HepG2 (cell line): ENCODE results near the gene SPPL3. TPM values are rescaled to one million over a fixed set of nuclear protein-coding genes. Genes with fewer than 3 reads are reported as not detected.

Experiments used
- ATAC-seq: fragments of 200-7000 bp; cut with Tn5 transposase; 3 replicates; pipeline ENCODE4 v1.9.1; 2020; ENCODE audit warnings: mild to moderate bottlenecking, moderate library complexity
- BruUV-seq: library from RNA; stranded (reverse); fragments of 400-500 nt; replicated peaks from 2 replicates; lab custom pipeline; 2021; lab: Mats Ljungman, UMichigan
- CTCF ChIA-PET: fragments of 300-600 bp; formaldehyde crosslinking; extraction: SDS; loops from one replicate; lab custom pipeline; 2021; ENCODE audit warnings: low total read pairs, inconsistent platforms, low intra/inter-chr PET ratio; lab: Yijun Ruan, JAX
- POLR2A ChIA-PET: fragments of 350-600 bp; sonication (Branson Sonifier 250); formaldehyde crosslinking; loops from one replicate; lab custom pipeline; 2020; ENCODE audit warnings: antibody characterized with exemption, inconsistent platforms; lab: Yijun Ruan, JAX
- DNase-seq: peaks from one replicate; pipeline ENCODE4 v3.0.0-alpha.2; 2015; ENCODE audit warnings: low spot score
- FAIRE-seq: peaks from 3 replicates; lab custom pipeline; 2011; peaks lifted over from hg19 to GRCh38; lab: Jason Lieb, UNC
- H2AFZ ChIP-seq: one replicate; pipeline ENCODE4 v1.6.1; 2011; ENCODE audit warnings: low read length, inconsistent platforms
- H3K27ac ChIP-seq: fragments of 300-600 bp; 3 replicates; pipeline ENCODE4 v1.8.0; 2011; ENCODE audit warnings: mixed run types, mild to moderate bottlenecking, mixed read lengths, low read length, inconsistent platforms; ENCODE audit not compliant: insufficient read depth; ENCODE audit errors: extremely low read length
- H3K27me3 ChIP-seq, 2 experiments: fragments of 200-600 bp in 1 of 2; 2 replicates in 1 of 2; 3 replicates in 1 of 2; pipeline versions ENCODE4 v1.6.0 to v1.8.0; 2011; ENCODE audit warnings: low read length in 2 of 2, mild to moderate bottlenecking in 2 of 2, moderate library complexity in 2 of 2, inconsistent platforms in 1 of 2; ENCODE audit not compliant: insufficient read depth in 2 of 2, control insufficient read depth in 1 of 2
- H3K36me3 ChIP-seq, 2 experiments: fragments of 200-600 bp in 1 of 2; replicated peaks in 1 of 2; 2 replicates in 1 of 2; 3 replicates in 1 of 2; pipeline versions ENCODE4 v1.5.1 to v1.8.0; 2011; ENCODE audit warnings: low read length in 2 of 2, inconsistent platforms in 1 of 2; ENCODE audit not compliant: insufficient read depth in 2 of 2, control insufficient read depth in 1 of 2
- H3K4me1 ChIP-seq: 2 replicates; pipeline ENCODE4 v1.5.1; 2012; ENCODE audit warnings: low read length, inconsistent platforms; ENCODE audit not compliant: insufficient read depth
- H3K4me2 ChIP-seq: 2 replicates; pipeline ENCODE4 v1.6.0; 2011; ENCODE audit warnings: low read depth, low read length, inconsistent platforms
- H3K4me3 ChIP-seq, 3 experiments: fragments of 200-600 bp in 1 of 3; sonication (generic), shearing (Covaris generic) in 1 of 3; replicated peaks in 1 of 3; 2 replicates each; pipeline ENCODE4 v1.5.1; 2011 to 2016; ENCODE audit warnings: low read length in 3 of 3, inconsistent platforms in 2 of 3, low read depth in 2 of 3, mild to moderate bottlenecking in 2 of 3, control low read depth in 1 of 3, mixed read lengths in 1 of 3; ENCODE audit not compliant: insufficient read depth in 1 of 3
- H3K79me2 ChIP-seq: one replicate; pipeline ENCODE4 v1.6.1; 2011; ENCODE audit warnings: low read length, inconsistent platforms; ENCODE audit not compliant: insufficient read depth
- H3K9ac ChIP-seq: 2 replicates; pipeline ENCODE4 v1.6.0; 2011; ENCODE audit warnings: mild to moderate bottlenecking, low read depth, low read length, inconsistent platforms; ENCODE audit not compliant: insufficient read depth
- H3K9me3 ChIP-seq: 2 replicates; pipeline ENCODE4 v1.5.1; 2012; ENCODE audit warnings: mild to moderate bottlenecking, low read length
- H4K20me1 ChIP-seq: 2 replicates; pipeline ENCODE4 v1.6.0; 2011; ENCODE audit warnings: inconsistent platforms, mild to moderate bottlenecking, low read length, moderate library complexity; ENCODE audit not compliant: insufficient read depth
- ATF6 ChIP-seq: sonication (generic); formaldehyde crosslinking; conservative IDR thresholded peaks from 2 replicates; pipeline ENCODE4 v1.4.0; 2020; ENCODE audit warnings: missing genetic modification reagents
- CAMTA2 ChIP-seq: sonication (generic); formaldehyde crosslinking; IDR thresholded peaks from 2 replicates; pipeline ENCODE4 v1.4.0; 2020; ENCODE audit warnings: mild to moderate bottlenecking, missing genetic modification reagents, borderline replicate concordance
- FOXK1 ChIP-seq: sonication (generic); formaldehyde crosslinking; IDR thresholded peaks from 2 replicates; pipeline ENCODE4 v1.4.0; 2020; ENCODE audit warnings: low read depth, missing genetic modification reagents, borderline replicate concordance
- PBX2 ChIP-seq: IDR thresholded peaks from 2 replicates; pipeline ENCODE4 v1.6.1; 2016; ENCODE audit warnings: control low read depth
- TEF ChIP-seq: sonication (generic); formaldehyde crosslinking; IDR thresholded peaks from 2 replicates; pipeline ENCODE4 v1.5.0; 2020; ENCODE audit warnings: missing genetic modification reagents
- TFDP1 ChIP-seq: IDR thresholded peaks from 2 replicates; pipeline ENCODE4 v1.6.1; 2016; ENCODE audit warnings: missing compliant biosample characterization, missing genetic modification reagents, borderline replicate concordance
- ZBTB42 ChIP-seq: sonication (generic); formaldehyde crosslinking; IDR thresholded peaks from 2 replicates; pipeline ENCODE4 v1.5.0; 2020; ENCODE audit warnings: mild to moderate bottlenecking, missing genetic modification reagents
- ZFP37 ChIP-seq: sonication (generic); formaldehyde crosslinking; IDR thresholded peaks from 2 replicates; pipeline ENCODE4 v1.4.0; 2020; ENCODE audit warnings: missing genetic modification reagents, borderline replicate concordance
- ZFP62 ChIP-seq: sonication (generic); formaldehyde crosslinking; IDR thresholded peaks from 2 replicates; pipeline ENCODE4 v1.4.0; 2020; ENCODE audit warnings: missing genetic modification reagents
- ZGPAT ChIP-seq: IDR thresholded peaks from 2 replicates; pipeline ENCODE4 v1.6.1; 2016; ENCODE audit warnings: mild to moderate bottlenecking
- WGBS: methylation state at CpG from one replicate; pipeline ENCODE4 v1.1.6; 2017; ENCODE audit warnings: low lambda C conversion rate; 5-methylcytosine and 5-hydroxymethylcytosine counted together
- in situ Hi-C: cut with HindIII; loops from 2 replicates; pipeline ENCODE4 v1.10.0; 2017; ENCODE audit warnings: low pct_unique_long_range_greater_than_20kb; ENCODE audit not compliant: extremely low pct_ligation_motif_present
- intact Hi-C: fragments of 100-400 bp; cut with micrococcal nuclease; formaldehyde crosslinking; loops from one replicate; pipeline ENCODE4 v1.10.0; 2022; ENCODE audit not compliant: unreplicated experiment
- polyA plus RNA-seq, 8 experiments: library from polyadenylated mRNA; depleted of rRNA in 3 of 8; stranded (reverse) in 7 of 8; unstranded in 1 of 8; fragments of >200 nt; fragmentation: Illumina TruSeq in 4 of 8; extraction: Trizol in 4 of 8; gene quantifications; 2 replicates each; pipeline versions ENCODE4 v1.2.1 to v1.2.3, GENCODE V29; 2011 to 2016; ENCODE audit warnings: low read depth in 4 of 8, missing spikeins in 1 of 8, mixed read lengths in 1 of 8; ENCODE audit not compliant: insufficient read depth in 1 of 8
- total RNA-seq, 5 experiments: library from RNA; depleted of rRNA; stranded (reverse); fragments of >200 nt; fragmentation: Illumina TruSeq; extraction: Trizol; gene quantifications; 2 replicates each; pipeline ENCODE4 v1.2.3, GENCODE V29; 2016; ENCODE audit warnings: low read depth in 1 of 5

The SPPL3 gene
- total and polyA plus RNA-seq, 2 of the 13 experiments (the other 11 are each of a cell fraction or from before 2014, with no cell fraction given), result 8.9 to 9.1 TPM

GRCh38 chr12:120886199-120887018, 17.7 kb downstream of the SPPL3 start:
- TF ChIP-seq FOXK1 (CRISPR knock-in tag) (no peak), ATF6 (CRISPR knock-in tag) (no peak)
- TF ChIP-seq, all 625 proteins: peak for 0
- H3K36me3 ChIP-seq, result no peaks in the 10 kb centered on the region
- no peak for ATAC-seq

DNA sequence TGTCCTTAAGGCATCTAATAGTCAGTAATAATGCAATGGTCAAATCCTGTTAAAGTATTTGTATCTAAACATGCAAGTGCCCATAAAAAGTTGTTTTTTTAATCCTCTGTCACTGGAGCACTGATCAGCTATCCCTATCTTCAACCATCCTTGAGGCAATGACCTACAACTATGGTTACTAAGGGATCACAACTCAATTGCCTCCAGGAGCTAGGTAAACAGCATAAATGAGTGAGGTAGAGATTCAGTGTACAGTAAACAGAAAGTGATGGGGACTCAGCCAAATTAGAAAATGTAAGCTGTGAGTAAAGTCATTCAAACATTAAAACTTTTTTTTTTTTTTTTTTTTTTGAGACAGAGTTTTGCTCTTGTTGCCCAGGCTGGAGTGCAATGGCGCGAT, 18.6 kb downstream of the SPPL3 start:
- no peak for ATAC-seq
- H3K4me3 ChIP-seq, result no peak overlapping the region
- H3K36me3 ChIP-seq, result no peaks in the 10 kb centered on the region
- no peak for FAIRE-seq
- no peaks in the 10 kb centered on the region for H3K27me3 ChIP-seq
- H4K20me1 ChIP-seq, result no peaks in the 10 kb centered on the region
- H3K4me2 ChIP-seq, result no peak overlapping the region
- WGBS, result 100% methylated on average over 2 of the region's 2 CpGs
- no peak overlapping the region for H3K27ac ChIP-seq
- ChIA-PET POLR2A (no interaction called here), CTCF (no interaction called here)
- in situ Hi-C loops, result no loop called here
- no peak for DNase-seq
- H3K9ac ChIP-seq, result no peak overlapping the region
- peaks cover 69% of the 10 kb centered on the region for H3K79me2 ChIP-seq
- BruUV-seq, result no TSS peak
- H3K4me1 ChIP-seq, result no peaks in the 10 kb centered on the region
- no peak overlapping the region for H2AFZ ChIP-seq
- intact Hi-C loops, result no loop called here
- H3K9me3 ChIP-seq, result no peaks in the 10 kb centered on the region
- TF ChIP-seq PBX2 (no peak), ZFP62 (CRISPR knock-in tag) (no peak), ZBTB42 (no peak), TFDP1 (CRISPR knock-in tag) (no peak), CAMTA2 (CRISPR knock-in tag) (no peak), TEF (CRISPR knock-in tag) (no peak), ZFP37 (CRISPR knock-in tag) (no peak), ZGPAT (CRISPR knock-in tag) (no peak)

More at GRCh38 chr12:120886199-120887018, 17.7 kb downstream of the SPPL3 start:
- Histone ChIP-seq H3K27me3 (no peaks in the 10 kb centered on the region), H3K4me1 (peaks cover 7% of the 10 kb centered on the region), H3K9me3 (no peaks in the 10 kb centered on the region), H3K79me2 (peaks cover 72% of the 10 kb centered on the region), H3K27ac (no peak overlapping the region), H3K4me3 (no peak overlapping the region), H4K20me1 (peaks cover 6% of the 10 kb centered on the region; the same call in 1 of the 2 replicates), H2AFZ (no peak overlapping the region), H3K4me2 (no peak overlapping the region), H3K9ac (no peak overlapping the region)
- intact Hi-C loops, result no loop called here
- CTCF ChIA-PET, result no interaction called here
- DNase-seq, result no peak
- POLR2A ChIA-PET, result no interaction called here
- in situ Hi-C loops, result no loop called here
- BruUV-seq, result no TSS peak
- 97% methylated on average over 4 of the region's 4 CpGs for WGBS
- no peak for FAIRE-seq
